SU-DHL-6 (cell line): ENCODE results near the gene RGPD5.
"Not testable (repeated sequence)": the region's sequence is repeated elsewhere in the genome, so short reads cannot be mapped to it uniquely, and the experiment has no call there.

ENCODE experiments used
- CTCF ChIP-seq: fragments of 200-600 bp; sonication (generic); IDR thresholded peaks from one replicate; pipeline ENCODE4 v1.5.1; 2017; ENCODE audit warnings: antibody characterized with exemption, mild to moderate bottlenecking, low read length, moderate library complexity; ENCODE audit not compliant: insufficient read depth, poor library complexity, severe bottlenecking
- EZH2phosphoT487 ChIP-seq: fragments of 200-600 bp; sonication (generic), shearing (Covaris generic); conservative IDR thresholded peaks from 2 replicates; pipeline ENCODE4 v1.6.1; 2018; ENCODE audit warnings: mild to moderate bottlenecking, antibody characterized with exemption, low read length, moderate library complexity, mixed read lengths

- not testable (repeated sequence) for TF ChIP-seq EZH2phosphoT487, CTCF
These were observed 95.8 kb downstream of the RGPD5 start for GRCh38 chr2:109889909-109890308.
